Measurements from ENCODE around the gene PPP1R26. TPM values are rescaled to one million over a fixed set of nuclear protein-coding genes. Genes with fewer than 3 reads are reported as not detected.
A peak's percentile ranks its signal among the peaks of the same experiment; 100 is the strongest.

PPP1R26 gene
- total RNA-seq, 4 donors from 2014 or later: 10.0 to 31.1 (median 18.2) TPM

DNA sequence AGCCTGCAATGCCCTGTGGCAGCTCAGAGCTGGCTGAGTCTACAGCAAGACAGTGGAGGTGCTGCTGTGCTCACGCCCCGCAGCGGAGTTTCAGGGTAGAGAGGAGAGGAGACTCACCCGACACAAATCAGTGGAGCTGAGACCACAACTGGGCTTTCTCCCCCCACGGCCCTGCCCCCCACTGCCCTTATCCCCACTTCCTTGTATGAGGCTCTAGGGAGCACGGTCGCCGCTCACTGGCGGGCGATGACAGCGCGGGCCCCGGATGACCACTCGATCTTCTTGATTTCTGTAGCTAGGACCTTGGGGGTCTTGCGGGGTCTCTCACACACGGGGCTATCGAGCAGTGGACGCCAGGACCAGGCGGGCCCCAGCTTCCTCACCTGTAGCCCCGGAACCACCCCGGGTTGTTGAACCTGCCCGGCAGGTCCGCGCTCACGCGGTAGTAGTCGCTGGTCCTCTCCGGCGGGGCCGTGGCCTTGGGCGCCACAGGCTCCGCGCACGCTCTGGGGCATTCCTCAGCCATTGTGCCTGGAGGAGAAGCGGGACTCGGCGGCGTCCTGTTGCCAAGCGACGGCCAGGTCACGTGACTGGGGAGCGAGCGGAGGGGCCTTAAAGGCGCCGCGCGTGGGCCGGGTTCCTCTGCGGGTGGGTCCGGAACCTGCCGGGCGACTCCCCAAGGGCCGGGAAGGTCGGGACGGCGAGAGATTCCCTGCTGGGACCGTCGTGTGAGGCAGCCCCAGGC, 19.9 kb downstream of the PPP1R26 start:
- Histone ChIP-seq H3K27ac (replicated peaks in 1 of 4) (peak overlapping the region; percentile 78 to 85 (median 84)), H3K9me3 (no peaks in the 10 kb centered on the region), H3K27me3 (no peaks in the 10 kb centered on the region), H3K4me3 (peak overlapping the region; percentile 85 to 100 (median 95)), H3K36me3 (peaks cover 9 to 30% (median 28%) of the 10 kb centered on the region in 4 donors), H3K4me1 (peaks cover 22 to 44% (median 32%) of the 10 kb centered on the region in 4 donors)
- WGBS: 1% methylated on average over 27 of the region's 58 CpGs
- TF ChIP-seq POLR2AphosphoS5 (IDR thresholded peaks at IDR 0.05) (peak in 1 of 2 donors; percentile 71), POLR2A (IDR thresholded peaks at IDR 0.05; ENCODE audit: low read depth) (no peak)
- TF ChIP-seq, protein P1, sequence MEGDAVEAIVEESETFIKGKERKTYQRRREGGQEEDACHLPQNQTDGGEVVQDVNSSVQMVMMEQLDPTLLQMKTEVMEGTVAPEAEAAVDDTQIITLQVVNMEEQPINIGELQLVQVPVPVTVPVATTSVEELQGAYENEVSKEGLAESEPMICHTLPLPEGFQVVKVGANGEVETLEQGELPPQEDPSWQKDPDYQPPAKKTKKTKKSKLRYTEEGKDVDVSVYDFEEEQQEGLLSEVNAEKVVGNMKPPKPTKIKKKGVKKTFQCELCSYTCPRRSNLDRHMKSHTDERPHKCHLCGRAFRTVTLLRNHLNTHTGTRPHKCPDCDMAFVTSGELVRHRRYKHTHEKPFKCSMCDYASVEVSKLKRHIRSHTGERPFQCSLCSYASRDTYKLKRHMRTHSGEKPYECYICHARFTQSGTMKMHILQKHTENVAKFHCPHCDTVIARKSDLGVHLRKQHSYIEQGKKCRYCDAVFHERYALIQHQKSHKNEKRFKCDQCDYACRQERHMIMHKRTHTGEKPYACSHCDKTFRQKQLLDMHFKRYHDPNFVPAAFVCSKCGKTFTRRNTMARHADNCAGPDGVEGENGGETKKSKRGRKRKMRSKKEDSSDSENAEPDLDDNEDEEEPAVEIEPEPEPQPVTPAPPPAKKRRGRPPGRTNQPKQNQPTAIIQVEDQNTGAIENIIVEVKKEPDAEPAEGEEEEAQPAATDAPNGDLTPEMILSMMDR (IDR thresholded peaks at IDR 0.05): peak in 1 of 3 experiments; percentile 15
- DNase-seq (ENCODE audit: extremely low spot score): peak; percentile 97
- intact Hi-C loops (cut with DNase I): no loop called here

DNA sequence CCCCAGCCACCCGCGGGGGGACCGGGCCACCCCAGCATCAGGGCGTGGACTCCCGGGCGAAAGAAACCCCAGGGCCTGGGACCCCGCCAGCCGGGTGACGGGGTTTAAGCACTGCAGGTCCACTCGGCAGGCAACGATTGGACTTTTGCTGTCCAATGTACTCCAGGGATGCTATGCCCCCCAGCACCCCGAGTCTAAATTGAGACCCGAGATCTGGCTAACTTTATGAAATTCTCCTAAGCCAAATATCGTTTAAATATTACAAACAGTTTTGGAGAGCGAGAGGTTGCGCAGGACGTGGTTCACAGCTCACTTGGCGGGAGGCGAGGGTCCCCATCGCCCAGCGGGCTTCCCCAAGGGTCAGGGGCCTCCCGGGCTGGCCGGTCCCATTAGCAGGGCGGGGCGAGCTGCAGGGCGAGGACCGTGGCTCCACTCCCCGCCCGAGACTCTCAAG, 20.5 kb downstream of the PPP1R26 start:
- Histone ChIP-seq H3K4me3 (peak overlapping the region; percentile 85 to 100 (median 95)), H3K27me3 (no peaks in the 10 kb centered on the region), H3K9me3 (no peaks in the 10 kb centered on the region), H3K36me3 (peaks cover 9 to 35% (median 34%) of the 10 kb centered on the region in 4 donors), H3K4me1 (peaks cover 22 to 48% (median 37%) of the 10 kb centered on the region in 4 donors), H3K27ac (replicated peaks in 1 of 4) (peak overlapping the region; percentile 78 to 85 (median 84))
- DNase-seq (ENCODE audit: extremely low spot score): no peak
- intact Hi-C loops (cut with DNase I): no loop called here
- WGBS: 0% methylated on average over 20 of the region's 29 CpGs
- TF ChIP-seq, protein P1 (IDR thresholded peaks at IDR 0.05): no peak
- TF ChIP-seq EP300 (IDR thresholded peaks at IDR 0.05): no peak
- TF ChIP-seq POLR2AphosphoS5 (IDR thresholded peaks at IDR 0.05): no peak
- no peak for TF ChIP-seq POLR2A (IDR thresholded peaks at IDR 0.05; ENCODE audit: low read depth)

DNA sequence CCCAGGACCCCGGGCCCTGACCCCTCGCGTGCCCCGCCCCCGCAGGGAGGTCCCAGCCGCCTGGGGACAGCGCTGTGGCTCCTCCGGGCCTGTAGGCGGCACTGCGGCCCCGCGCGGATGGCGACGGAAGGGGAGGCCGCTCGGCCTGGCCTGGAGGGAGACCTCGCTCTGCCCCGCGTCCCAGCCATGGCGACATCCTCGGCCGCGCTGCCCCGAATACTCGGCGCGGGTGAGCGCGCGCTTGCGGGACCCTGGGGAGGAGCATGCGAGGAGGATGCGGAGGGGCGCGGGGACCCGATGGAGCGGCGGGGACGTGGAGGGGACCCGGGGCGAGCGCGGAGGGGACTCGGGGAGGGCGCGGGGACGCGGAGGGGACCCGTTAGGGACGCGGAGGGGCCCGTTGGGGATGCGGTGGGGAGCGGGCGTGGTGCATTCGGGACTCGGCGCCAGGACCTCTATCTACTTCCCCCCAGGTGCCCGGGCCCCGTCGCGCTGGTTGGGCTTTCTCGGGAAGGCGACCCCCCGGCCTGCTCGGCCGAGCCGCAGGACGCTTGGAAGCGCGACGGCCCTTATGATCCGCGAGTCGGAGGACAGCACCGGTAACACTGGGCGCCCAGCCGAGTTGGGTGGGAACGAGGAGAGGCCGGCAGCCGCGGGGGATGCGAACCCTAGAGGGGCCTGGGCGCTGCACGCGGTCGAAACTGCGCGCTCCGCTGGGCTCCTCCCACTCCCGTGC, 21.1 kb downstream of the PPP1R26 start, which contains the start of gene MRPS2:
TSS of gene MRPS2 (plus strand) at position 158 of the 736 bp plus-strand sequence. CDS start at position 187, 29 bp downstream.
- intact Hi-C loops (cut with DNase I): no loop called here
- 0% methylated on average over 9 of the region's 92 CpGs for WGBS
- Histone ChIP-seq H3K27me3 (no peaks in the 10 kb centered on the region), H3K9me3 (no peaks in the 10 kb centered on the region), H3K27ac (replicated peaks in 1 of 4) (peak within 1 kb of the TSS; percentile 78 to 85 (median 84)), H3K36me3 (peaks cover 9 to 41% (median 36%) of the 10 kb centered on the region in 4 donors), H3K4me1 (peaks cover 22 to 48% (median 37%) of the 10 kb centered on the region in 4 donors), H3K4me3 (peak within 1 kb of the TSS; percentile 85 to 100 (median 95))
- TF ChIP-seq POLR2A (IDR thresholded peaks at IDR 0.05; ENCODE audit: low read depth) (no peak), POLR2AphosphoS5 (IDR thresholded peaks at IDR 0.05) (peak; percentile 55 to 80), EP300 (IDR thresholded peaks at IDR 0.05) (no peak)
- TF ChIP-seq, protein P1 (IDR thresholded peaks at IDR 0.05): peak; percentile 87 to 98 (median 90)
- DNase-seq (ENCODE audit: extremely low spot score): no peak

DNA sequence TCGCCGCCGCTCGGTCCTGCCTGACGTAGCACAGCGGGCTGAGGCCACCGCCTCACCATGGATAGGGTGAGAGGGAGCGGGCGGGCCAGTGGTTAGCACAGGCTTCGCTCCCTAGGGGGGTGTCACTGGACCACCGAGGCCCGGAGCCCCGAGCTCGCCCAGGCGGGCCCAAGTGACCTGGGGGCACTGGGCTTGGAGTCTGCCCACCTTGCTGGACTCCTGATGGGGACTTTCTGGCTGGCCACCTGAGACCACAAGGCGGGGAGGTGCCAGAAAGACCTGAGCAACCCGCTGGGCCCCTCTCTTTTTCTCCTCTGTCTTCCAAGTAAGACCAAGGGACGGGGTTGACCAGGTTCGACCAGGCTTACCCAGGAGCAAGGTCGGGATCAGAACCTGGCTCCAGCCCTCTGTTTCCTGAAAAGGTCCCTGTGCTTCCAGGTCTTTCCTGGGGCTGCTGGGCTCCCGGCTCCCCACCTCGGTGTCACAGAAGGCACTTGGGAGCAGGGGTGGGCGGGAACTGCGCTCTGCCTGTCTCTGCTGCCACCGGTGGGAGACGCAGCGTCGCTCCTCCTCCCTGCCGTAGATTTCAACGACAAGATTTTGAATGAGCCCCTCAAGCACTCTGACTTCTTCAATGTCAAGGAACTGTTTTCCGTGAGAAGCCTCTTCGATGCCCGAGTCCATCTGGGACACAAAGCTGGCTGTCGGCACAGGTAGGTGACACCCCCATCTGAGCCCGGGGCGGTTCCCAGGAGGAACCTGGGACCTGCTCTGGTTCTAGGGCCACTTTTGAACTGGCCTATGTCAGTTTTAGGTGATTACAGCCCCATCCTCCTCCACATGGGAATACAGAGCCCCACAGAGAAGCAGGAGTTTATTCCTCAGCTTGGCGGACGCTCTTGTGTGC, 21.9 kb downstream of the PPP1R26 start:
- TF ChIP-seq POLR2AphosphoS5 (IDR thresholded peaks at IDR 0.05): no peak
- TF ChIP-seq POLR2A (IDR thresholded peaks at IDR 0.05; ENCODE audit: low read depth): no peak
- TF ChIP-seq EP300 (IDR thresholded peaks at IDR 0.05): no peak
- TF ChIP-seq, protein P1 (IDR thresholded peaks at IDR 0.05): no peak
- Histone ChIP-seq H3K9me3 (no peaks in the 10 kb centered on the region), H3K4me1 (peaks cover 22 to 48% (median 37%) of the 10 kb centered on the region in 4 donors), H3K4me3 (peak overlapping the region; percentile 85 to 100 (median 95)), H3K27me3 (no peaks in the 10 kb centered on the region), H3K36me3 (peaks cover 9 to 43% (median 36%) of the 10 kb centered on the region in 4 donors), H3K27ac (replicated peaks in 1 of 4) (peak overlapping the region; percentile 78 to 85 (median 84))
- intact Hi-C loops (cut with DNase I): no loop called here
- 58% methylated on average over 20 of the region's 38 CpGs for WGBS
- no peak for DNase-seq (ENCODE audit: extremely low spot score)

All from esophagus muscularis mucosa (tissue), 4 donors.